ENCODE results near the gene PRSS50.

GRCh38 chr3:46681387-46681786, 36.3 kb downstream of the PRSS50 start:
- TF ChIP-seq CTCF (IDR thresholded peaks at IDR 0.05) (no peak), POLR2A (IDR thresholded peaks at IDR 0.05) (no peak)

All from vagina (tissue), 2 donors.